ENCODE measurements around the gene ZFP36L2.
"Not testable (repeated sequence)": the region's sequence is repeated elsewhere in the genome, so short reads cannot be mapped to it uniquely, and the experiment has no call there.

The ZFP36L2 gene

GRCh38 chr2:43206602-43207001 lies 19.8 kb downstream of the ZFP36L2 start:
- no peak for FAIRE-seq

- no peak for FAIRE-seq
Measured at GRCh38 chr2:43203373-43203772, 23.0 kb downstream of the ZFP36L2 start.

DNA sequence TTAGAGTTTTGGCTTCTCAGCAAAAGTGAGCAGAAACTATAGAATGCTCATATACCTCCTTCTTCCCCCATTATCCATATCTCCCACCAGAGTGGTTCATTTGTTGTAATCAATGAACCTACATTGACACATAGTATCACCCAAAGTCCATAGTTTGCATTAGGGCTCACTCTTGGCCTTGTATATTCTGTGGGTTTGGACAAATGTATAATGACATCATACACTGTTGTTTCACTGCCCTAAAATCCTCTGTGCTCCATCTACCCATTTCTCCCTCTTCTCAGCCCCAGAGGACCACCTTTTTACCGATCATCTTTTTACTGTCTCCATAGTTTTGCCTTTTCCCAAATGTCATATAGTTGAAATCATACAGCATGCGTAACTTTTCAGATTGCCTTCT lies 24.1 kb downstream of the ZFP36L2 start:
- no peak for FAIRE-seq

DNA sequence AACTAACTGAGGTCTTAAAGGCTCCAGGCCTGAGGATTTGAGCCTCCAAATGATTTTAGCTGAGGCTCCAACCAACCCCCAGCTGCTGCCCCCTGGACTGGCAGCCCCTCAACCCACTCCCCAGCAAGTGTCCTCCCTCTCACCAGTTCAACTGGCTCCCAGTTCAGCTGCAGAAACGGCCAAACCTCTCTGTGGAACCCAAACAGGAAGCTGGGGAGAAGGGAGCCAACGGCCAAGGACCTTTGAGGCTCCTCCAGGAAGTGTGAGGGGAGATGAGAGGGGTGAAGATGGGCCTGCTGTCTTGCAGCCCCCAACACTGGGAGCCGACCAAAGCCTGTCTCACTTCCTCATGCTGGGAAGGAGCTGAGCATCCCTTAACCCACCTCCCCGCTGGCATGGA lies 24.9 kb downstream of the ZFP36L2 start:
- FAIRE-seq = no peak

DNA sequence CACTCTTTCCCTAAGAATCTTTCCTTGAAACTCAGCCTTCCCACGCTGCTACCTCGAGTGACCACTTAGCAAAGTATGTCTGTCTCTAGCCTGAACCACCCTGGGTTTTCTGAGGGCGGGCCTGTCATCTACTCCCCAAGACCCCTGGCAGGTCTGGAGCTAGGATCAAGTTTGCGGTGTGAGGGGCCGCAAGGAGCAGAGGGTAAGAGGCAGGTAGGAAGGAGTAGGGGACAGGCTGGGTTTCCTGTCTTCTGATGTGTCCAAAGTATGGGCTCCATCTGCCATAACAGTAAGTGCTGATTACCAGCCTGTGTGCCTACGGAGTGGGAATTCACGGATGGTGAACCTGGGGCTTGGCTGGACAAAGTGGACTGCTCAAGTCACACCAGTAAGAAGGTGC lies 25.4 kb downstream of the ZFP36L2 start:
- no peak for FAIRE-seq

GRCh38 chr2:43199492-43200488 lies 26.6 kb downstream of the ZFP36L2 start:
- FAIRE-seq = no peak

DNA sequence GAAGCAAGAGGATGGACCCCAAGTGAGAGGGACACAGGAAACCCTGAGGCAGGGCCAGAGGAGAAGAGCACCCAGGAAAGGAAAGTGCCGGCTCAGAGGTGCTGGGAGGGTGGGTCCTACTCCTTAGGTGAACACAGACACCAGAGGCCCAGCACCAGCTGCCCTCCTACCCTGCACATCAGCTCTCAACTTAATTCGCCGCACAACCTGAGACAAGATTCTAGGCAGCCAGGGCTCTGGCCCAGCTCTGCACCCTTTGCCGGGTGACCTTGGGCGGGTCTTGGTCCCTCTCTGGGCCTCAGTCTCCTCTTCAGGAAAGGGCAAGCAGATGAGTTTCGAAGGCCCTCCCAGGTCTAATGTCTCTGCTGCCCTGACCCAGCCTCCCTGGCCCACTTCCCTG lies 28.1 kb downstream of the ZFP36L2 start:
- no peak for FAIRE-seq

DNA sequence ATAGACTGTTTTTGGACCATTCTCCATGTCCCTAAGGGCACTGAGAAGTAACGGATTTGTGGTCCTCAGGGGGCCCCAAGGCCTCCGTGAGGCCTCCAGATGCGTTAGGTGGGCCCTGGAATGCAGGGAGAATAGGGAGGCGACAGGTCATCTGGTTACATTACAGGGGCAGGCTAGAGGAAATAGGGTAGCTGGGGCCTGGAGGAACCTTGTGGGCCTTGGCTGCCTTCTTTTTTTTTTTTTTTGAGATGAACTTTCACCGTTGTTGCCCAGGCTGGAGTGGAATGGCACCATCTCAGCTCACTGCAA lies 28.9 kb downstream of the ZFP36L2 start:
- no peak for FAIRE-seq

DNA sequence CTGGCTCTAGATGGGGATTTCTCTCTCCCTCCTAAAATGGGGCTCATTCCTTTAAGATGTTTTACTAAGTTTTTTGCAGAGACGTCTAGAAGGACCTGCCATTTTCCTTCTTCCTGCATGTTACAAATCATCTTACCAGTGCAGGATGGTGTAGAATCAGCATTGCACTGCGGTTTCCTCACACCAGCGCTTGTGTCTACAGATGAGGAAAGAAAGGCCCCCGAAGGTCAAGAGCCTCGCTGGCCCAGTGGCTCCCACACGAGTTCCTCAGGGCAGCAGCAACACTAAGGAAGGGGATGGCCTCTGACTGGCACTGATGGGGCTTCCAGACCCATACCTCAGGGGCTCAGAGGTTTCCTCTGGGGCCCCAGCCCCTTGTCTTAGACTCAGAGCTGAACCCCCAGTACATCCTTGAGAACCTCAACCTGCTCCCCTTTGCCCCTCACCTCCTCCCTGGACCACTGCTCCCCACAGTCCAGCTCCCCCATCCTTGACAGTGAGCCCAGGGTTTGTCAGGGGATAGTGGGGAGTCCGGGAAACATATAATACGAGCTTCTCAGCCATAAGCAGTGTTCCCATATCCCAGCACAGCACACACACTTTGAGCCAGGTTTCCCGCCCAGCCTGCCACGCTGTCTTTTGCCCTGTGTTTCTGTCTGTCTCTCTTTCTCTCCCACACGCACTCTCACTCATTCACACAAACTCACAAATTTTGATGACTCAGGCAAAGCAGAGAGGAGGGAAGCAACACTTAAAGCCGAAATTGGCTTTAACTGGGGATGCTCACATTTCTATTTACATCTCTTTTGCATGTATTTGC lies 29.4 kb downstream of the ZFP36L2 start:
- FAIRE-seq = no peak

DNA sequence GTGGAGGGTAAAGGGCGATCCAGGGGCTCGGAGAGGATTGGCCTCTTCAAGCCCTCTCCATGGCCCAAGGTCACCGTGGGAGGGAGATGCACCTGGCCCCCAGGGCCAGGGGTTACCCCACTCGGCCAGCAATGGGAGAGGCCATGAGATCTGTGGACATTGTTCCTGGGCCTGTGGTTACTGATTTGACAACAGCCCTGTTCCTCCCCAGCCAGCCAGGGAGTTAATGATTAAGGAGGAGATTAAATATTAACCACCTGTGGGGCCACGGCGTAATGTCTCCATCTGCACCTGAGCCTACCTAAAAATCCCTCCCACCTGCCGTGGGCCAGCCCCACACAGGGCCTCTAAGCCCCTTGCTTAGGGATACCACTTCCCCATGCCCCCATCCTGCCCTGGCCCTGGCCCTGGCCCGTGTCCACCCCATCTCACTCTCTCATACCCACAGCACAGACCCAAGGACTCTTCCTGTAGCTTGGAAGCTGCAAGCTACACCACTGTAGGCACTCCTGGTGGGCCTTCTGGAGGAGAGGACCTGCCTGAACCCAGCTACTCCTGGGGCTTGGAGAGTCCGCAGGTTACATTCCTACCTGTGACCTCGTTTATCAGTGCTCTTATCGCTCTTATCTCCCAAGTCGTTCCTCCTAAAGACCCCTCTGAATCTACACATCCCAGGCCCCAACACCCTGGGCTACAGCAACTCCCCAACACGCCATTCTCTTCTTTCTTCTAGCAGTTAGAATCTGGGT lies 32.1 kb downstream of the ZFP36L2 start:
- no peak for FAIRE-seq

DNA sequence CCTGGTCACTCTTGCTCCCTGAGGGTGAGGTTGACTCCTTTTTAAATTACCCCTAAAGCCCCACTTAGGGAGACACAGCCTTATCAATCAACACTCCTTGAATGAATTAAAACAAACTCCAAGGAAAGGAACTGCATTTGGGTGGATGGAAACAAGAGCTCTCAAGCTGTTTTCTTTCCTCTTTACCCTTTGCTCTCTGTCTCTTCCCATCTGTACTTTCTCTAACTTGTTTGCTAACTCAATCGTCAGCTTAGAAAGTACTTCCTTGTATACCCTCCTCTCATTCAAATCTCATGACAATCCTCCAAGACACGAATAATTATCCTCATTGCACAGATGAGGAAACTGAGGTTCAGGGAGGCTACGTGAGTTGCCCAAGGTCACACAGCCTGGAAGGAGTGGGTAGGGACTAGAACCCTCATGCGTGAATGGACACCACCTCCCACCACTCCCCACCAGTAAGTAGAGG lies 32.7 kb downstream of the ZFP36L2 start:
- FAIRE-seq = no peak

GRCh38 chr2:43192744-43193651 lies 33.4 kb downstream of the ZFP36L2 start:
- FAIRE-seq = no peak

GRCh38 chr2:43191947-43192516 lies 34.4 kb downstream of the ZFP36L2 start:
- FAIRE-seq = no peak

GRCh38 chr2:43190311-43191052 lies 35.9 kb downstream of the ZFP36L2 start:
- FAIRE-seq = no peak

- not testable (repeated sequence) for FAIRE-seq
Measured at GRCh38 chr2:43189861-43190260, 36.5 kb downstream of the ZFP36L2 start.

GRCh38 chr2:43188561-43189386 lies 37.6 kb downstream of the ZFP36L2 start:
- FAIRE-seq = no peak

GRCh38 chr2:43186679-43187374 lies 39.6 kb downstream of the ZFP36L2 start:
- FAIRE-seq = no peak

DNA sequence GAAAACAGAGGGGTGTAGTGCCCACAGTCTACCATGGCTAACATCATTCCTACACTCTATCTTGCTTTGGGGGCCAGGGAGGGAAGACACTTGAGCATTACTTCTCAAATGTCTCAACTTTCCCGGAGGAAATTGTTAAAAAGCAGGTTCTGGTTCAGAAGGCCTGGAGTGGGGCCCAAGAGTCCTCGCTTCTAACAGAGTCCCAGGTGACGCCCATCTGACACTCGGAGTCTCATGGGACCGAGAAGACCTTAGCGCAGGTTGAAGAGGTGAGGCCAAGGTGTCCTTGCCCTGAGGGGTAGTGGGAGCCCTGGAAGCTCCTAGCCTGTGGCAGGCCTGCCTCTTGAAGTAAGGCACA lies 40.1 kb downstream of the ZFP36L2 start:
- no peak for FAIRE-seq

DNA sequence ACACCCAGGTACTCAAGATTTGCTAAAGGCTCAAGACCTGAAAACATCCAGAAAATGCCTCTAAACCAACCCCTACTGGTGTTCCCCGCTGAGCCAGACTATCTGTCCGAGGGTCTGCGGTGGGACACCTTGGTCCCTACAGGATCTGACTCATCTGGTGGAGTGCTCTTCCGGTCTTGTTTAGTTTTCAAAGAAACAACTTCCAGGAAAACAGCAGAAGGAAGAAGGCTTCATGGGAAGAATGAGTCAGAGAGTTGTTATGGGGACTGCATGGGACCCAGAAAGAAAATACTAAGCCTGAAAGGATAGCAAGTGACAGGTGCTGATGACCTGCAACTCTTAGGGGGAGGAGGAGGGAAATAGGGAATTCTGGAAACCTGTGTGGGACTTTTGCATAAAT lies 41.3 kb downstream of the ZFP36L2 start:
- FAIRE-seq = no peak
